Trophoblast cell (in vitro differentiated cells and primary cell): ENCODE results near the gene EPB41L4B.

ENCODE experiments used
- DNase-seq, 2 donors: peaks; one replicate each; pipeline ENCODE4 v3.0.0-alpha.2; 2016
- H2AFZ ChIP-seq: 2 replicates; pipeline ENCODE4 v1.6.1; 2013; ENCODE audit warnings: low read length, moderate library complexity, mild to moderate bottlenecking; ENCODE audit not compliant: insufficient read depth, poor library complexity
- H2AK5ac ChIP-seq: 2 replicates; pipeline ENCODE4 v1.6.1; 2013; ENCODE audit warnings: mild to moderate bottlenecking, low read length
- H2BK120ac ChIP-seq: 2 replicates; pipeline ENCODE4 v1.6.1; 2013; ENCODE audit warnings: low read length, mild to moderate bottlenecking, moderate library complexity; ENCODE audit not compliant: insufficient read depth, poor library complexity
- H2BK12ac ChIP-seq: 2 replicates; pipeline ENCODE4 v1.6.1; 2013; ENCODE audit warnings: mild to moderate bottlenecking, low read length, moderate library complexity
- H2BK5ac ChIP-seq: 2 replicates; pipeline ENCODE4 v1.6.1; 2013; ENCODE audit warnings: low read length, low read depth, moderate library complexity, mild to moderate bottlenecking; ENCODE audit not compliant: poor library complexity
- H3K14ac ChIP-seq: 2 replicates; pipeline ENCODE4 v1.6.1; 2013; ENCODE audit warnings: mild to moderate bottlenecking, low read length
- H3K18ac ChIP-seq: 2 replicates; pipeline ENCODE4 v1.6.1; 2013; ENCODE audit warnings: mild to moderate bottlenecking, low read length
- H3K23ac ChIP-seq: 2 replicates; pipeline ENCODE4 v1.6.1; 2013; ENCODE audit warnings: low read length
- H3K27ac ChIP-seq: 2 replicates; pipeline ENCODE4 v1.5.1; 2013; ENCODE audit warnings: low read depth, mild to moderate bottlenecking, inconsistent platforms, low read length, moderate library complexity
- H3K27me3 ChIP-seq: 2 replicates; pipeline ENCODE4 v1.6.1; 2013; ENCODE audit warnings: inconsistent platforms, mild to moderate bottlenecking, low read length, moderate library complexity; ENCODE audit not compliant: insufficient read depth
- H3K36me3 ChIP-seq, 2 experiments: 1 replicate in 1 of 2; 2 replicates in 1 of 2; pipeline ENCODE4 v1.6.1; 2013; ENCODE audit warnings: low read length in 2 of 2, mild to moderate bottlenecking in 2 of 2, moderate library complexity in 1 of 2; ENCODE audit not compliant: insufficient read depth in 2 of 2, control insufficient read depth in 1 of 2
- H3K4ac ChIP-seq: 2 replicates; pipeline ENCODE4 v1.6.1; 2013; ENCODE audit warnings: low read depth, mild to moderate bottlenecking, low read length, moderate library complexity
- H3K4me1 ChIP-seq, 2 experiments: 1 replicate in 1 of 2; 2 replicates in 1 of 2; pipeline ENCODE4 v1.6.1; 2013; ENCODE audit warnings: low read length in 2 of 2, mild to moderate bottlenecking in 2 of 2, moderate library complexity in 1 of 2; ENCODE audit not compliant: insufficient read depth in 2 of 2, control insufficient read depth in 1 of 2
- H3K4me2 ChIP-seq: 2 replicates; pipeline ENCODE4 v1.6.1; 2013; ENCODE audit warnings: inconsistent platforms, mild to moderate bottlenecking, low read length, moderate library complexity
- H3K4me3 ChIP-seq: 2 replicates; pipeline ENCODE4 v1.5.1; 2013; ENCODE audit warnings: mild to moderate bottlenecking, low read depth, low read length, inconsistent platforms
- H3K79me1 ChIP-seq: one replicate; pipeline ENCODE4 v1.6.1; 2013; ENCODE audit warnings: low read length
- H3K79me2 ChIP-seq: 2 replicates; pipeline ENCODE4 v1.6.1; 2013; ENCODE audit warnings: low read length, mild to moderate bottlenecking; ENCODE audit not compliant: control insufficient read depth, insufficient read depth, poor library complexity
- H3K9ac ChIP-seq: 2 replicates; pipeline ENCODE4 v1.6.1; 2013; ENCODE audit warnings: mild to moderate bottlenecking, low read length
- H3K9me3 ChIP-seq: 2 replicates; pipeline ENCODE4 v1.6.1; 2013; ENCODE audit warnings: low read depth, mild to moderate bottlenecking, control low read depth, inconsistent platforms, low read length; ENCODE audit not compliant: insufficient read depth
- H4K12ac ChIP-seq: 2 replicates; pipeline ENCODE4 v1.6.1; 2013; ENCODE audit warnings: low read depth, mild to moderate bottlenecking, low read length, moderate library complexity
- H4K8ac ChIP-seq: 2 replicates; pipeline ENCODE4 v1.6.1; 2013; ENCODE audit warnings: low read depth, mild to moderate bottlenecking, low read length, moderate library complexity
- H4K91ac ChIP-seq: one replicate; pipeline ENCODE4 v1.6.1; 2013; ENCODE audit warnings: low read depth, mild to moderate bottlenecking, low read length, moderate library complexity
- WGBS: extraction: QIAGEN DNeasy Blood & Tissue Kit; methylation state at CpG from one replicate; pipeline ENCODE4 v1.1.7; 2013; ENCODE audit warnings: missing lambda C conversion rate; ENCODE audit not compliant: insufficient read length, insufficient coverage; ENCODE audit errors: extremely low coverage; 5-methylcytosine and 5-hydroxymethylcytosine counted together

The EPB41L4B gene

GRCh38 chr9:109263358-109263757 is 57.5 kb downstream of the EPB41L4B start:
- no peak overlapping the region for H3K4me2 ChIP-seq
- no peak overlapping the region for H3K27ac ChIP-seq
- no peak for DNase-seq
- H3K27me3 ChIP-seq, result no peaks in the 10 kb centered on the region
- no peak overlapping the region for H2AK5ac ChIP-seq
- WGBS, result no CpG with 5 or more reads among the region's 3 CpGs
- H3K9ac ChIP-seq, result no peak overlapping the region
- no peak overlapping the region for H3K14ac ChIP-seq
- no peak overlapping the region for H2AFZ ChIP-seq
- H2BK120ac ChIP-seq, result no peak overlapping the region
- no peaks in the 10 kb centered on the region for H3K4me1 ChIP-seq
- no peak overlapping the region for H4K8ac ChIP-seq
- H3K36me3 ChIP-seq, result peaks cover 1 to 4% of the 10 kb centered on the region in 2 experiments
- no peak overlapping the region for H3K23ac ChIP-seq
- no peak overlapping the region for H3K4me3 ChIP-seq
- no peak overlapping the region for H4K91ac ChIP-seq
- H3K4ac ChIP-seq, result no peak overlapping the region
- no peaks in the 10 kb centered on the region for H3K9me3 ChIP-seq
- no peak overlapping the region for H2BK12ac ChIP-seq
- no peak overlapping the region for H3K18ac ChIP-seq
- H3K79me1 ChIP-seq, result no peaks in the 10 kb centered on the region
- H2BK5ac ChIP-seq, result no peak overlapping the region
- H4K12ac ChIP-seq, result no peak overlapping the region
- H3K79me2 ChIP-seq, result no peaks in the 10 kb centered on the region

- H3K4me3 ChIP-seq, result no peak overlapping the region
- H3K14ac ChIP-seq, result no peak overlapping the region
- H3K27ac ChIP-seq, result no peak overlapping the region
- peaks cover 0 to 5% of the 10 kb centered on the region in 2 experiments for H3K36me3 ChIP-seq
- H2BK120ac ChIP-seq, result no peak overlapping the region
- H3K4ac ChIP-seq, result no peak overlapping the region
- no peaks in the 10 kb centered on the region for H3K27me3 ChIP-seq
- no peaks in the 10 kb centered on the region for H3K79me1 ChIP-seq
- no peak overlapping the region for H2BK12ac ChIP-seq
- H3K4me2 ChIP-seq, result no peak overlapping the region
- H3K23ac ChIP-seq, result no peak overlapping the region
- H4K91ac ChIP-seq, result no peak overlapping the region
- H3K79me2 ChIP-seq, result no peaks in the 10 kb centered on the region
- H3K9ac ChIP-seq, result no peak overlapping the region
- no peak overlapping the region for H3K18ac ChIP-seq
- no CpG with 5 or more reads among the region's 11 CpGs for WGBS
- no peak for DNase-seq
- no peak overlapping the region for H2AFZ ChIP-seq
- H2BK5ac ChIP-seq, result no peak overlapping the region
- no peak overlapping the region for H4K12ac ChIP-seq
- H4K8ac ChIP-seq, result no peak overlapping the region
- H3K9me3 ChIP-seq, result no peaks in the 10 kb centered on the region
- H3K4me1 ChIP-seq, result peaks cover 3 to 4% of the 10 kb centered on the region in 2 experiments
- no peak overlapping the region for H2AK5ac ChIP-seq
Observed at GRCh38 chr9:109258481-109259302, 62.2 kb downstream of the EPB41L4B start.

GRCh38 chr9:109256336-109256735 is 64.5 kb downstream of the EPB41L4B start:
- H2AFZ ChIP-seq, result no peak overlapping the region
- no peak for DNase-seq
- no peak overlapping the region for H3K4ac ChIP-seq
- H2BK120ac ChIP-seq, result no peak overlapping the region
- H3K14ac ChIP-seq, result no peak overlapping the region
- H3K9ac ChIP-seq, result no peak overlapping the region
- no peak overlapping the region for H2BK12ac ChIP-seq
- H3K4me1 ChIP-seq, result peaks cover 12 to 16% of the 10 kb centered on the region in 2 experiments
- no peak overlapping the region for H2AK5ac ChIP-seq
- WGBS, result no CpG with 5 or more reads among the region's 10 CpGs
- no peak overlapping the region for H3K4me3 ChIP-seq
- no peak overlapping the region for H4K12ac ChIP-seq
- H3K36me3 ChIP-seq, result peaks cover 0 to 5% of the 10 kb centered on the region in 2 experiments
- no peak overlapping the region for H3K4me2 ChIP-seq
- H3K27me3 ChIP-seq, result no peaks in the 10 kb centered on the region
- no peak overlapping the region for H3K23ac ChIP-seq
- H3K79me2 ChIP-seq, result no peaks in the 10 kb centered on the region
- no peak overlapping the region for H2BK5ac ChIP-seq
- H3K79me1 ChIP-seq, result peaks cover 1% of the 10 kb centered on the region
- H3K9me3 ChIP-seq, result no peaks in the 10 kb centered on the region
- no peak overlapping the region for H3K18ac ChIP-seq
- H4K91ac ChIP-seq, result no peak overlapping the region
- no peak overlapping the region for H4K8ac ChIP-seq
- no peak overlapping the region for H3K27ac ChIP-seq

GRCh38 chr9:109255394-109255793 is 65.5 kb downstream of the EPB41L4B start:
- H2AK5ac ChIP-seq, result no peak overlapping the region
- H3K4me3 ChIP-seq, result no peak overlapping the region
- no peak overlapping the region for H2BK5ac ChIP-seq
- no peak overlapping the region for H4K12ac ChIP-seq
- peaks cover 0 to 5% of the 10 kb centered on the region in 2 experiments for H3K36me3 ChIP-seq
- H4K8ac ChIP-seq, result no peak overlapping the region
- no peak overlapping the region for H3K14ac ChIP-seq
- H3K4me2 ChIP-seq, result no peak overlapping the region
- peaks cover 3% of the 10 kb centered on the region for H3K79me1 ChIP-seq
- H3K18ac ChIP-seq, result no peak overlapping the region
- no peak overlapping the region for H4K91ac ChIP-seq
- H3K27ac ChIP-seq, result no peak overlapping the region
- no peak overlapping the region for H2BK12ac ChIP-seq
- no peak overlapping the region for H3K23ac ChIP-seq
- no peaks in the 10 kb centered on the region for H3K9me3 ChIP-seq
- no peak overlapping the region for H3K4ac ChIP-seq
- H3K4me1 ChIP-seq, result peaks cover 13 to 17% of the 10 kb centered on the region in 2 experiments
- no CpG with 5 or more reads among the region's 15 CpGs for WGBS
- no peaks in the 10 kb centered on the region for H3K79me2 ChIP-seq
- H3K27me3 ChIP-seq, result no peaks in the 10 kb centered on the region
- no peak for DNase-seq
- H2AFZ ChIP-seq, result no peak overlapping the region
- H3K9ac ChIP-seq, result no peak overlapping the region
- no peak overlapping the region for H2BK120ac ChIP-seq
